ENCODE results near the gene CCDC126.
"Not testable (repeated sequence)": the region's sequence is repeated elsewhere in the genome, so short reads cannot be mapped to it uniquely, and the experiment has no call there.

Gene CCDC126, protein sequence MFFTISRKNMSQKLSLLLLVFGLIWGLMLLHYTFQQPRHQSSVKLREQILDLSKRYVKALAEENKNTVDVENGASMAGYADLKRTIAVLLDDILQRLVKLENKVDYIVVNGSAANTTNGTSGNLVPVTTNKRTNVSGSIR

DNA sequence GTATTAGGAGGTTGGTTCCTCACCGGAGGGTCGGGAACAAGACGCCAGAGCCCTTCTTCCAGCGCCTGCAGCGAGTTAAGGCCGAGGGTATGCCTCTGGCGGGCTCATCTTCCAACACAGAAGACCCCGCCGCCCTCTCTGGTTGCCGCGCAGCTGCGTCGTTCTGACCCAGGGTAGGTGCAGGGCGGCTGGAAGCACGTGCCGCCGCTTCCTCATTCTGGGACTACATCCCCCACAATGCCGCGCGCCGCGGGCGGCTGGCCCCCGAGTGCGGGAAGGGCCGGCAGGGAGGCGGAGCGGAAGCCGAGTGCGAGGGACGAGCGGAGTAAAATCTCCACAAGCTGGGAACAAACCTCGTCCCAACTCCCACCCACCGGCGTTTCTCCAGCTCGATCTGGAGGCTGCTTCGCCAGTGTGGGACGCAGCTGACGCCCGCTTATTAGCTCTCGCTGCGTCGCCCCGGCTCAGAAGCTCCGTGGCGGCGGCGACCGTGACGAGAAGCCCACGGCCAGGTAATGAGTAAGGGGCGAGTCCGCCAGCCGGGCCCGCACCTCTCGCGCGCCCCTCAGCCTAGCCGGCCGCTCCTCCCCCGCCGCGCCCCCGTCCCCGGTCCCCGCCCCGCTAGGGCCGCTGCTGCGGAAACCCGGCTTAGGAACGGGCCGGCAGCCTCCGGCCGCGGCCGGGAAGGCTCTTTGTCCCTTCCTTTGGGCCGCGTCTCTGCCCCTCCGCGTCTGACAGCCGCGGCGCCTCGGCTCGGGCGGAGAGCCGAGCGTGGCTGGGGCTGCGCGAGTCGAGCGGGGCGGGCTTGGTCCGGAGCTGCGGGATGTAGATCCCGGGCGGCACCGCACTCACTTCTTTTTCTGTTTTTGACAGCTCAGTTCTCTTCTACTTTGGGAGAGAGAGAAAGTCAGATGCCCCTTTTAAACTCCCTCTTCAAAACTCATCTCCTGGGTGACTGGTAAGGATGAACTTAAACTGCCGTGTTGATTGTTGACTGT is at the start of gene CCDC126:
TSS of gene CCDC126 (plus strand) at position 289 of the 998 bp plus-strand sequence. CDS start 13,934 bp downstream, outside the sequence.
- DNase-seq (ENCODE audit: low spot score), result peak; percentile 68

DNA sequence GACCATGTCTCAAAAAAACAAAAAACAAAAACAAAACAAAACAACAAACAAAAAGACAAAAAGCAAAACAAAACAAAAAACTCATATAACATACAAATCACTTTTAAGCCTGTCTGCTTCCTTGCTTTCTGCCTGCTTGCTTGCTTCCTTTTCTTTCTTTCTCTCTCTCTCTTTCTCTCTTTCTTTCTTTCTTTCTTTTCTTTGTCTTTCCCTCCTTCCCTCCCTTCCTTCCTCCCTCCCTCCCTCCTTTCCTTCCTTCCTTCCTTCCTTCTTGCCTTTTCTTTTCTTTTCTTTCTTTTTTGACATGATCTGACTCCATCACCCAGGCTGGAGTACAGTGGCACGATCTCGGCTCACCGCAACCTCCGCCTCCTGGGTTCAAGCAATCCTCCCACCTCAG is 49.5 kb upstream of the CCDC126 start:
- no peak for DNase-seq (ENCODE audit: low spot score)

DNA sequence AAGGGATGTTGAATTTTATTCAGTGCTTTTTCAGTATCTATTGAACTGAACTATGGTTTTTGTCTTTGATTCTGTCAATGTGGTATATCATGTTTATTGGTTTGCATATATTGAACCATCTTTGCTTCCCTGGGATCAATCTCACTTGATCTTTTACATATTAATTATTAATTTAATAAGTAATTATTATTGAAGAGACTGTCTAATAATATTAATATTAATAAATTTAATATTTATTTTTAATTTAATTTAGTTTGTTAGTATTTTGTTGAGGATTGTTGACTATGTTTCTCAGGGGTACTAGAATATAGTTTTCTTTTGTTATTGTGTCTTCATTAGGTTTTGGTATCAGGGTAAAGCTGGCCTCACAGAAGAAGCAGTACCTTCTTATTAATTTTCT is 38.9 kb upstream of the CCDC126 start:
- DNase-seq (ENCODE audit: low spot score), result no peak

DNA sequence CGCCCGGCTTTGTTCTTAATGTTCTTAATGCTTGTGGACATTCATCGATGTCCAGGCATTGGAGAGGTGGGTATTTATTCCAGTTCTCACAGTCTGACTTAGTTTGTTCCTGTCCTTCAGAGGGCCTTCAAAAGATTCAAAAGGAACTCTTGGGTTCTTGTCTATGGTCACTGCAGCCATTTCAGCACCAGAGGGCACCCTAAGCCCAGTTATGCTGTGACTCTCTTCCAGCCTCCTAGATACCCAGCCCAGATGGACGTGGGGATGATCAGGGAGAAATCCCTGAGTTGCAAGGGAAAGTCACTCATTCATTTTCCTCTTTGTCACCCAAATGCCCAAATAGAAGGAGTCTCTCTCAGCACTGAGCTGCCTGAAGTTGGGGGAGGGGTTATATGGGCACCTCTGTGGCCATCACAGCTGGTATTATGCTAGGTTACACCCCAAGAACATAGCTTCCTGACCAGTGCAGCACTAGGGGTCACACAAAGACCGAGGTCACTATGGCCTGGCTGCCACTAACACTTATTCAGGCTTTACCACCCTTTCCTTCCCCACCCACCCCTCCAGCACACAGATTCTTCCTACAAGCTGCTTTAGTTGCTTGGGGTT is 26.5 kb upstream of the CCDC126 start:
- DNase-seq (ENCODE audit: low spot score), result peak; percentile 37

DNA sequence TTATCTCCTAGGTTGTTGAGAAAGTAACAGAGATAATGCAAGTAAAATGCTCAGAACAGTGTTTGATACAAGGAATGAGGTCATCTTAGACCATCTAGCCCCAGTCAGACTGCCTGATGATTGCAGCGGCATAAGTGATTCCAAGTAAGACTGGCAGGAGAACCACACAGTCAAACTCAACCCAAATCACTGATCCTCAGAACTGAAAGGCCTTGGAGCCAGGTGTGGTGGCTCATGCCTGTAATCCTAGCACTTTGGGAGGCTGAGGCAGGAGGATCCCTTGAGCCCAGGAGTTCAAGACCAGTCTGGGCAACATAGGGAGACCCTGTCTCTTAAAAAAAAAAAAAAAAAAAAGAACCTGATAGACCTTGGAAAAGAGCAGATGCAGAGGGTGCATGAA is 15.2 kb upstream of the CCDC126 start:
- not testable (repeated sequence) for DNase-seq (ENCODE audit: low spot score)

DNA sequence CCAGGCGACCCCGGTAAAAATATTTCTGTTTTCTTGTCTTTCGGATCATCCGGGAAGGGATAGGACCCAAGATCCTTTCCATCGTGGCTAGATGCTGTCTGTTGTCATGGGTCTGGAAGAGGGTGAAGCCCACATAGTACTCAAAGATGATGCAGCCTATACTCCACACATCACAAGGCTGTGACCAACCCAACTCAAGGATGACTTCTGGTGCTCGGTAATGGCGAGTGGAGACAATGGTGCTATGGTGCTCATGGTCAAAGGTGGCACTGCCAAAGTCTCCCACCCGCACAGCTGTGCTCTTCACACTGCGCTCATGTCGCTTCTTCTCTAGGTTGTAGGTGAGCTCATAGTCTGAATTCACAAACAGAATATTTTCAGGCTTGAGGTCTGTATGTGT is 11.9 kb upstream of the CCDC126 start:
- not testable (repeated sequence) for DNase-seq (ENCODE audit: low spot score)

DNA sequence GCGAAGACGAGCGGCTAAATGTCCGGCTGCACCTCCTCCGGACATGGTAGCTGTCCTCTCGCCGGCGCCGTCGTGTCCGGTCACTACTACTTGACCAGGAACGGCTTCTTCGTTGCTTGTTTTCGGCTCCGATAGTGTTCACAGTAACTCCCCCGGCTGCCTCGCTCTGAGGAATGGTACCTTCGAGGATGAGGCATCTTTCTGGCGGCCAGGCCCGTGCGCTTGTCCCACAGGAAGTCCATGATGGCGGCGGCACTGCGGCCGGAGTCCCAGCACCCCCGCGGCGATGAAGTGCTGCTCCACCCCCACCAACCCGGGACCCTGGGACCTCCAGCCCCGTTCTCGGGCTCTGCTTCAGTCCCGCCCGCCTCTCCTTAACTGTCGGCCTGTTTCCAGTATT is 11.0 kb upstream of the CCDC126 start:
- no peak for DNase-seq (ENCODE audit: low spot score)

DNA sequence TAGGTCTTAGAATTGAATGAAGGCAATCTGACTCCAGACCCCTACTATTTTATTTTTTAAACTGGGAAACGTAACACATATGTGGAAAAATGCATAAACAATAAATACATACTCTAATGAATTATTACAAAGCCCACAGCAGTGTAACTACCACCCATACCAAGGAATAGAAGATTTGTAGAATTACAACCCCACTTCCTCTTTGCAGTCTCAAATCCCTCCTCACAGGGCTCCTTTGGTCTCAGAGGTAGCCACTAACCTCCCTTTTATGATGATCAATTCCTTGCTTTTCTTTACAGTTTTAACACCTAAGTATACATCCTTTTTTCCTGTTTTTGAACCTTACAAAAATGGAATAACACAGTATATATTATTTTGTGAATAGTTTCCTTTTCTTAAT is 6.7 kb upstream of the CCDC126 start:
- no peak for DNase-seq (ENCODE audit: low spot score)

DNA sequence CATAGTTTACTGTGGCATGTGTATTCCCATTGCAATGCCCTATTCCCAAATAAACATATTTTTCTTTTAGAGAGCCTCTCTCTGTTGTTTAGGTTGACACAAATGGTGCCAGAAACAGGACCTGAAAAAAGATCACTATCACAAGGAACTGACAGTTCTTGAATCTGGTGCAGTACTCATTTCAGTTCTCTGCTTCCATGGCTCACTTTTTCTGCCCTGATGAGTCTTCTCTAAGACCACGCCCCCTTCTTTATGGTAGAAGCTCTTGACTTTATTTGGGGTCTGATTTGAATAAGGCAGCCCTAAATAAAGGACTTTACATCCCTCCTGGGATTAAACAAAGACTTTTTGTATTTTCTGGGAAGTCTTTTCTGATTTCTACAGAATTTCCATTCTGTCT is 3.5 kb upstream of the CCDC126 start:
- no peak for DNase-seq (ENCODE audit: low spot score)

DNA sequence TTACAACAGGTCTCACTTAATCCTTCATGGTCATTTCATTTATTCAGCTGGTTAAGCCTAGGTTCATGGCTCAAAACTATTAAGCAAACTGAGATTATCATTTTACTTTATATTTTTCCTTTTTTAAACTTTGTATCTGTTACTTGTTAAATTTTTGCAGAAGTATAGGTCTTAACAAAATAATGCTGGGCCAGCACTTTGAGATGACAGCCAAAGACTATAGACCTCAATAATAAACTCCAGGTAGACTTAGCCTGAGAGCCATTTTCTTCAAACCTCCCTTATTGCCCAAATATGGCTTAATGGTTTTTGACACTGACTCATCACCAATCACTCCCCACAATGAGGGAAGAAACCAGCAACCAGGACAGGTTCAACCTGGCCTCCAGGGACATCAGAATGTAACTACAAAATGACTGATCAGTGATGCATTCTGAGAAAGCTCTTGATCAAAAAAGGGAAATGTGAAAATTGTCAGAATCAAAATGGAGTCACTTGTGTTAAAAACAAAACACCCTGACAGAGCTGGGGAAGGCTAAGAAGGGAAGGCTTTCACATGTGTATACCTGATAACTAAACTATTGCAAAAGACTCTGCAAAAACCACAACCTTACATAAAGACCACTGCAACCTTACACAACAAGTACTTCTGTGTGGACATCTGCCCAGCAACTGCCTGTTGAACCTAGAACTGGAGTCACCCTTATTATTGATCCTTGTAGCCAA is 2.1 kb upstream of the CCDC126 start:
- DNase-seq (ENCODE audit: low spot score), result no peak

DNA sequence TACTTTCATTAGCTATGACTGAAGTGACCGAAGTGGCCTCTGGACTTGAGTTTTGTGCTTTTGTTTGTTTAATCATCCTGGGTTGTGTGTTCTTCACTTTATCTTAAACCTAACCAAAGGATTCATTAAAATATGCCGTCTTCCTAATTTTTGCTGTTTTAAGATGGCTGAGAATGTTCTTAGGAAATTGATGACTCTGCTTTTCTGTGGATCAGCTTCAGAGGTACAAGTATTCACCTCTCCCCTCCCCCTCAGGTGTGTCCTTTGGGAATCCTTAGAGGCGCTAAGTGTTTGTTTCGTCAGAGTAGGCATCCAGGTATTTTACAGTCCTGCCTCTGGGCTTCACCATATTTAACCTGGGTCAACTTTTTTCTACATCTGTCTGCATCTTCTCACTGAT is 1.1 kb downstream of the CCDC126 start:
- DNase-seq (ENCODE audit: low spot score), result no peak

DNA sequence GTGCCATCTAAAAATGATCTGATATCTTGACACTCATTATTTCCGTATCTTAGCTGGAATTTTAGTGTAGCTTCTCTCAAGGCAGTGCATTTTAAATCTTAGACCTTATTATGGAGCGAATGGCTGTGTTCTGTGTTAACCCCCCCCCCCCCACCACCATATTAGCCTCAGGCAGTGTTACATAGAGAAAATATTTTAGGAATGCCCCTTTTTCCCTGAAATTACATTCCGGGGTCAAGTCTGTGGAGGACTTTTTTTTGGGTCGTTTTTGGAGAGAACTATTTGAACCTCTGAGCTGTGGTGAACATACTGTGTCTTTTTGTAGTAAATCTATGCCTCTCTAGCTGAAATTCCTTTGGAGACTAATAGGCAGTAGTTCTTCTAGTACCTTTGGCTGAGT is 3.1 kb downstream of the CCDC126 start:
- no peak for DNase-seq (ENCODE audit: low spot score)

DNA sequence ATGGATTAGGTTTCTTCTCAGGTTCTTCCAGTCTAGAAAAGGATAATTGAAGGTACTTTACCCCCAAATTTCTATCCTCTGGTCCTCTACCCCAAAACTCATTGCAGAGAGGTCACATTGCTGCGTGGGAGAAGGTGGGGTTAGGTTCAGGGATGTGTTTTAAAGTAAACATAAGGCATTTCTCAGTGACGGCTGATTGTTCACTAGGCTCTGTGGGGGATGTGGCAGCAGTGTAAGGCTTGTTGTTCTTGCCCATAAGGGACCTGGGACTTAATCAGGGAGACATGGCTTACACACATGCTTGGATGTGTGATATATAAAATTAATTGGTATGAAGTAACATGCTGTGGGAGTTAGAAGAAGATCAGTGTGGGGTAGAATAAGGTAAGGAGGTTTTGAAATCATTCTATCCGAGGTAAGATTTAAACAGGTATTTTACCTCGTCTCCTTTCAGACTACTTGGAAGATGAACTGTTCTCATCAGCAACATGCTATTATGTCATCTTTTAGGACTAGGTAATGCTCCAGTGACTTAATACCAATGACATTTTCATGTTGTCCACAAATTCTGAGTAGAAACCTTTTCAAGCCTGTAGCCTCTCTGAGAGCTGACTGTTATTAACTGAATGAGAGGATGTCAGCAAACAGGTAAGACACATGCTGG is 6.6 kb downstream of the CCDC126 start:
- no peak for DNase-seq (ENCODE audit: low spot score)

DNA sequence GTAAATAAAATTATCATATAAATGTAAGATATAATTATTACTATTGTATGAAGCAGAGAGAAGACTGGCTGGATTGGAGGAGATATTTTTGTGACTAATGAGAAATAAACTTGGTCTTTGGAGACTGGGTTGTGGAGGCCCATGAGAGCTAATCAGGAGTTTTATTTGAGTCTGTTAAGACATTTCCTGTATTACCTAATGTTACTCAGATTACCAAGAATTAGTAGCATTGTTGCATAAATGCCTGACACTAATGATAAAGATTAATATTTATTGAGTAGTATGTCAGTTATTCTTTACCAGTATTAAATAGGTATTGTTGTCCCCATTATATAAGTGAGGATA is 7.1 kb downstream of the CCDC126 start:
- DNase-seq (ENCODE audit: low spot score), result no peak

DNA sequence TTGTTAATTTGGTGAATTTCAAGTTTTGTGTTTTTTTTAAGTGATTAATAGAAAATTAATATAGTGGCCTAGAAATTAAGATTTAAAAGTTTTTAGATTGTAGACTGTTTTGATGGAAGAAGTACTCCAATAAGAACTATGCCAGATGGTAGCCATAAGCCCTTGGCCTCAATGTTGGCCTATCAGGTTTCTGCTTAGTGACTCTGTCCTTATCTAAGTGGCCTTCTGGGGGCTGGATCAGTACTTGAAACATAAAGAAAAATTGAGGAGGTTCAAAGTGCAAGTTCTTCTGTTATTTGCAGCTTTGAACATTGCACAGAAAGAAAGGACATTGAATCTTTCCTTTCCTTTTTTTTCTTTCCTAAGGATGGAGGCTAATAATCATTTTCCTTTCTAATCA is 9.9 kb downstream of the CCDC126 start:
- DNase-seq (ENCODE audit: low spot score), result no peak

DNA sequence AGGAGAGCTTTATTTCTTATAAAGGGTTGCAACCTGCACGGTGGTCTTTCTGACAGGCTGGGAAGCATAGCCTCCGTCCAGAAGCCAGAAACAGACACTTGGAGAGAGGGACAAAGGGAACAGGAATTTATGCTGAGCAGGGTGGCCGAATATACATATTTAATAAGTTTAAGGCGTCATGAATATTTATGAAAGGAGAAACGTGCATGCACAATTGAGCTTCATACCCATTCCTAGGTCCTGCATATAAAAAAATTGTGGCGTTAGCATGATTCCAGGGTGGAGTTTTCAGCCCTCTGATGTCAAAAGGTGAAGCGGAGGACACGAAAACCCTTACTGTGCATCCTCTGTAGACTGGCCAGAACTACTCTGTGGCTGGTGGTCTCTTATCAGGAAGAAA is 10.7 kb downstream of the CCDC126 start:
- no peak for DNase-seq (ENCODE audit: low spot score)

DNA sequence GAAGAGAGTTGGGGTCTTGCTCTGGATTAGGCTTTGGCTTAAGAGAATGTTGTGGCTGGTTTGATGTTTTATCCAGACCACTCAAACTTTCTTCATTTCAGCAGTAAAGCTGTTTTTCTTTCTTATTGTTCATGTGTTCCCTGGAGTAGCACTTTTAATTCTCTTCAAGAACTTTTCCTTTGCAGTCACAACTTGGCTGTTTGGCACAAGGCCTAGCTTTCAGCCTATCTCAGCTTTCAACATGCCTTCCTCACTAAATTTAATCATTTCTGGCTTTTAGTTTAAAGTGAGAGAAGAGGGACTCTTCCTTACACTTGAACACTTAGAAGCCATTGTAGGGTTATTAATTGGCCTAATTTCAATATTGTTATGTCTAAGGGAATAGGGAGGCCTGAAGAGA is 18.1 kb downstream of the CCDC126 start:
- DNase-seq (ENCODE audit: low spot score), result no peak

DNA sequence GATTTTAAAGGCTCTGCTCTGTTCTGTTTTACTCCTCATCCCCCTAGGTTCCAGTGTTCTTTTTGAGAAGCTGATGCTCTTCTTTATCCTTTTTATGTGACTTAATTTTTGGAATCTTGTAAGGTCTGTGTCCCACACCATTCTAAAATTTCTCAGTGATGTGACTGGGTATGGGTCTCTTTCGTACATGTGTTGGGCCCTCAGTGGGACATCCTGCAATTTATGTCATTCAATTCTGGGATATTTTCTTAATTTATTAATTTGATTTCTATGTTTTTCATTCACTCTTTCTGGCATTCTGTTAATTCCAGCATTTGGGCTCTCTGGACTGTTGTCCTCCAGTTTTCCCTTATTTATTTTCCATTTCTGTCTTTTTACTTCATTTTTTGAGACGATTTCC is 19.4 kb downstream of the CCDC126 start:
- DNase-seq (ENCODE audit: low spot score), result no peak

DNA sequence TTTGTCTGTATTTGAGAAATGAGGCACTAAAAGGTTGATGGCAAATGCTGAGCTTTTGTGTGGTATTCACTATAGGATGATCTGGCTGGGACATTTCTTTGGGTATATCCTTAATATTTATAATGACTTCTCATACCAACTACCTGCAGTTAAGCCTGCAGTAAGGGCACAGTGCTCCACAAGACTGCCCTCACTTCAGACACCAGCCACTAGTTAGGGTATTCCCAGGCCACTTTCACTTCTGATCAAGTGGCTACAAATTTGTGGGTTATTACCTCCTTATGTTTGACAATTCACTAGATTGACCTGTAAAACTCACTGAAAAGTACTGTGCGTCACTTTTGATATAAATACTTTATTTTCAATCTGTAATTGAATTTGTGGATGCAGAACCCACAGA is 20.3 kb downstream of the CCDC126 start:
- DNase-seq (ENCODE audit: low spot score), result no peak

DNA sequence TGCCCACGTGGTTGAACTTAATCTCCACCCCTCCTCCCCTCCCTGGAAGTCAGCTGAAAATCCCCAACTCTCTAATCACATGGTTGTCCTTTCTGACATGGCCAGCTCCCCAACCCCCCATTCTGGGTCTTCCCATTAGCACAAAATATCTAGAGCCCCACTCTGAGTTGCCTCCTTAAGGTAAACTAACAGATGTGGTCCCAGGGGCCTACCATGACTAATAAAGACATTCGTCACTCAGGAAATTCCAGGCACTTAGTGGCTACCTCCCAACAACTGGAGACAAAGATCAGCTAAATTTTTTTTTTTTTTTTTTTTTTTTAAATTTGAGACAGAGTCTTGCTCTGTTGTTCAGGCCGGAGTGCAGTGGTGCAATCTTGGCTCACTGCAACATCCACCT is 21.1 kb downstream of the CCDC126 start:
- no peak for DNase-seq (ENCODE audit: low spot score)

DNA sequence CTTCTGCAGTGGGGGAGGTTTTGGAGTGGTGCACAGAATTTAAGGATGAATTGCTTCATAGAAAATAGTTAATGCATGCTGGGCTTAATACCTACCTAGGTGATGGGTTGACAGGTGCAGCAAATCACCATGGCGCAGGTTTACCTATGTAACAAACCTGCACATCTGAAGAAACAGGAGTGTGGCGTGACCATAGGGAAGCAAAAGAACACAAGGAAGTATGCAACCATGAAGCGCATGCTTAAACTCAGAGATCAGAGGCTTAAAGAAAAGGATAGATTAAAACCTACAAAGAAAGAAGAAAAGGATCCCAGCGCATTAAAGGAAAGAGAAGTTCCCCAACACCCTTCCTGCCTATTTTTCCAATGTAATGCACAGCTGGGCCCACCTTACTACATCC is 22.0 kb downstream of the CCDC126 start:
- DNase-seq (ENCODE audit: low spot score), result no peak

DNA sequence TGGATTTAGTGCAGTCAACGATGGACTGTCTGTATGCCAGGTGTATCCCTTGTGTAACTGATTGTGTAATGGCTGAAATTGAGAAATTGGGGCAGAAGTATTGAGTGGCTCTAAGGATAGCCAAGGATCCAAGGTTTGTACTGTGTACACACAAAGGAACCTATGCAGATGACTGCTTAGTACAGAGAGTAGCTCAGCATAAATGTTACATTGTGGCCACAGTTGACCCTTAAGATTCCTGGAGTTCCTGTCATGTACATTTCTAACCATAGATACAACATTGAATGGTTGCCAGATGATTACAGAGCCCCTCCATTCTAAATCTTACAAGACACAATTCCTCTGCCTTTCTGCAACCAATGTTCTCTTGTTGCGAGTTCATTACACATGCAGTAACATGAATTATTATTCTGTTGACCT is 25.3 kb downstream of the CCDC126 start:
- DNase-seq (ENCODE audit: low spot score), result no peak
